Measurements from ENCODE around the gene USP48.

Gene USP48

GRCh38 chr1:21689661-21690372 lies 93.1 kb downstream of the USP48 start:
- no peak for TF ChIP-seq CTCF (conservative IDR thresholded peaks at IDR 0.05)
- H3K27ac ChIP-seq, result peak overlapping the region; percentile 63

- H3K27ac ChIP-seq, result no peak overlapping the region
- TF ChIP-seq CTCF (conservative IDR thresholded peaks at IDR 0.05), result no peak
Observed at GRCh38 chr1:21687081-21687529, 95.8 kb downstream of the USP48 start.

- no peak for TF ChIP-seq CTCF (conservative IDR thresholded peaks at IDR 0.05)
- H3K27ac ChIP-seq, result no peak overlapping the region
Observed at GRCh38 chr1:21685946-21686678, 96.8 kb downstream of the USP48 start.

- no peak overlapping the region for H3K27ac ChIP-seq
- no peak for TF ChIP-seq CTCF (conservative IDR thresholded peaks at IDR 0.05)
Observed at GRCh38 chr1:21681426-21681825, 101.5 kb downstream of the USP48 start.

- no peak overlapping the region for H3K27ac ChIP-seq
- TF ChIP-seq CTCF (conservative IDR thresholded peaks at IDR 0.05), result no peak
Observed at GRCh38 chr1:21680918-21681317, 102.0 kb downstream of the USP48 start.

GRCh38 chr1:21680381-21680780 lies 102.6 kb downstream of the USP48 start:
- TF ChIP-seq CTCF (conservative IDR thresholded peaks at IDR 0.05), result no peak
- no peak overlapping the region for H3K27ac ChIP-seq

- TF ChIP-seq CTCF (conservative IDR thresholded peaks at IDR 0.05), result no peak
Observed at GRCh38 chr1:21677168-21677567, 105.8 kb downstream of the USP48 start.

More at GRCh38 chr1:21677168-21677567, 105.8 kb downstream of the USP48 start:
- H3K27ac ChIP-seq, result peak overlapping the region; percentile 98

All from VCaP (cell line).